ENCODE measurements around the gene MMEL1.

DNA sequence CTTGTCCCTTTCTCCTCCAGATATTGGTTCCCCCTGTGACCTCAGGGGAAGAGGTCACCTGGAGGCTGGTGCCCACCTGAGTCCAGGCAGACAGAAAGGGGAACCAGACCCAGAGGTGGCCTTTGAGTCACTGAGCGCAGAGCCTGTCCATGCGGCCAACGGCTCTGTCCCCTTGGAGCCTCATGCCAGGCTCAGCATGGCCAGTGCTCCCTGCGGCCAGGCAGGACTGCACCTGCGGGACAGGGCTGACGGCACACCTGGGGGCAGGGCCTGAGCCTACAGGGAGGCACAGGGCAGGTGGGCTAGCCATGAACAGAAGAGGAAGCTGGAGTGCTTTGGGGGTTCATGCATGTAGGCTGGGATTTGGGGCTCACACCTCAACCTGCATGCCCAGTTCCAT, 74.0 kb downstream of the MMEL1 start:
- TF ChIP-seq, protein P1, sequence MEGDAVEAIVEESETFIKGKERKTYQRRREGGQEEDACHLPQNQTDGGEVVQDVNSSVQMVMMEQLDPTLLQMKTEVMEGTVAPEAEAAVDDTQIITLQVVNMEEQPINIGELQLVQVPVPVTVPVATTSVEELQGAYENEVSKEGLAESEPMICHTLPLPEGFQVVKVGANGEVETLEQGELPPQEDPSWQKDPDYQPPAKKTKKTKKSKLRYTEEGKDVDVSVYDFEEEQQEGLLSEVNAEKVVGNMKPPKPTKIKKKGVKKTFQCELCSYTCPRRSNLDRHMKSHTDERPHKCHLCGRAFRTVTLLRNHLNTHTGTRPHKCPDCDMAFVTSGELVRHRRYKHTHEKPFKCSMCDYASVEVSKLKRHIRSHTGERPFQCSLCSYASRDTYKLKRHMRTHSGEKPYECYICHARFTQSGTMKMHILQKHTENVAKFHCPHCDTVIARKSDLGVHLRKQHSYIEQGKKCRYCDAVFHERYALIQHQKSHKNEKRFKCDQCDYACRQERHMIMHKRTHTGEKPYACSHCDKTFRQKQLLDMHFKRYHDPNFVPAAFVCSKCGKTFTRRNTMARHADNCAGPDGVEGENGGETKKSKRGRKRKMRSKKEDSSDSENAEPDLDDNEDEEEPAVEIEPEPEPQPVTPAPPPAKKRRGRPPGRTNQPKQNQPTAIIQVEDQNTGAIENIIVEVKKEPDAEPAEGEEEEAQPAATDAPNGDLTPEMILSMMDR (IDR thresholded peaks at IDR 0.05), result no peak
- no peak for TF ChIP-seq POLR2A (IDR thresholded peaks at IDR 0.05)
